ENCODE measurements around the gene YBX3. TPM values are rescaled to one million over a fixed set of nuclear protein-coding genes. Genes with fewer than 3 reads are reported as not detected.

The YBX3 gene
- total RNA-seq, 1 experiment from 2014 or later = 312 TPM

DNA sequence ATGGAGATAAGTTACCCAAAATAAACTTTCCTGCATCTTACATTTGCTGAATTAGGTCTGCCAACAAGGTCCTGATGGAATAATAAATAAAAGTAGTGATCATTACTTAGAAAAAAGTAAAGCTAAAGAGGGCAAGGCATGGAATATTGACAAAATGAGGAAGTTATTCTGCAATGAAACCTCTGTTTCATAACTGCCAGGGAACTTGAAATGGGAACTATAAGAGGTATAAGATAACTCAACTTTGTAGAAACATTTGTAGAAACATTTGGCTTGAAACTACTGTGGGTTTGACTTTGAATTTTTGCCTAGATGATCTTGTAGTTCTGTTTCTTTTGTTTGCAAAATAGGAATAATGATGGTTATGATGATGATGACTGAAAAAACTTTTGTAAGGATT lies 18.7 kb upstream of the YBX3 start:
- Mint-ChIP-seq H3K4me1 (ENCODE audit: low read depth, unreplicated experiment) (peaks cover 58% of the 10 kb centered on the region), H3K27me3 (ENCODE audit: unreplicated experiment) (no peaks in the 10 kb centered on the region), H3K9me3 (ENCODE audit: low read depth, unreplicated experiment) (no peaks in the 10 kb centered on the region), H3K36me3 (ENCODE audit: insufficient read depth, unreplicated experiment) (no peaks in the 10 kb centered on the region), H3K4me3 (ENCODE audit: low read depth, unreplicated experiment) (no peak overlapping the region), H3K27ac (ENCODE audit: unreplicated experiment) (no peak overlapping the region)
- BruUV-seq (replicated peaks) = no TSS peak
- no peak for DNase-seq
- TF ChIP-seq, protein P1, sequence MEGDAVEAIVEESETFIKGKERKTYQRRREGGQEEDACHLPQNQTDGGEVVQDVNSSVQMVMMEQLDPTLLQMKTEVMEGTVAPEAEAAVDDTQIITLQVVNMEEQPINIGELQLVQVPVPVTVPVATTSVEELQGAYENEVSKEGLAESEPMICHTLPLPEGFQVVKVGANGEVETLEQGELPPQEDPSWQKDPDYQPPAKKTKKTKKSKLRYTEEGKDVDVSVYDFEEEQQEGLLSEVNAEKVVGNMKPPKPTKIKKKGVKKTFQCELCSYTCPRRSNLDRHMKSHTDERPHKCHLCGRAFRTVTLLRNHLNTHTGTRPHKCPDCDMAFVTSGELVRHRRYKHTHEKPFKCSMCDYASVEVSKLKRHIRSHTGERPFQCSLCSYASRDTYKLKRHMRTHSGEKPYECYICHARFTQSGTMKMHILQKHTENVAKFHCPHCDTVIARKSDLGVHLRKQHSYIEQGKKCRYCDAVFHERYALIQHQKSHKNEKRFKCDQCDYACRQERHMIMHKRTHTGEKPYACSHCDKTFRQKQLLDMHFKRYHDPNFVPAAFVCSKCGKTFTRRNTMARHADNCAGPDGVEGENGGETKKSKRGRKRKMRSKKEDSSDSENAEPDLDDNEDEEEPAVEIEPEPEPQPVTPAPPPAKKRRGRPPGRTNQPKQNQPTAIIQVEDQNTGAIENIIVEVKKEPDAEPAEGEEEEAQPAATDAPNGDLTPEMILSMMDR (IDR thresholded peaks at IDR 0.05; ENCODE audit: unreplicated experiment) = no peak
- CTCF ChIA-PET = no interaction called here
- intact Hi-C loops (cut with micrococcal nuclease; ENCODE audit: unreplicated experiment) = no loop called here

DNA sequence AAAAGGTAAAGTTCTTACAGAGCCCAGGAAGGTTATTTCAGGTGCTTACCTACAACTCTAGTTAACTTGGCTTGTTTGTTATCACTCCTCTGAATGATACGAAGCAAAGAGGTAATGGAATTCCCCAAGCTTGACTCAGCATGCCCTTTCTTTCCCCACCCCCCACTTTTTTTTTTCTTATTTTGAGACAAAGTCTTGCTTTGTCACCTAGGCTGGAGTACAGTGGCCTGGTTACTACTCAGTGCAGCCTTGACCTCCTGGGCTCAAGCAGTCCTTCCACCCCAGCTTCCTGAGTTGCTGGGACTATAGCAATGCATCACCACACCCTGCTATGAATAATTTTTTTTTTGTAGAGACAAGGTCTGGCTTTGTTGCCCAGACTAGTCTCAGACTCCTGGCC lies 17.1 kb upstream of the YBX3 start:
- peak; percentile 75 for DNase-seq
- H3K36me3 Mint-ChIP-seq (ENCODE audit: insufficient read depth, unreplicated experiment) = no peaks in the 10 kb centered on the region
- CTCF ChIA-PET = interaction anchor here (1.5 to 1.8 kb wide), 2 partner anchors 9 to 17 kb away, joined by 6 to 11 read pairs; partner anchors contain the start of gene YBX3
- no peaks in the 10 kb centered on the region for H3K9me3 Mint-ChIP-seq (ENCODE audit: low read depth, unreplicated experiment)
- H3K4me3 Mint-ChIP-seq (ENCODE audit: low read depth, unreplicated experiment) = peak overlapping the region; percentile 9
- no peaks in the 10 kb centered on the region for H3K27me3 Mint-ChIP-seq (ENCODE audit: unreplicated experiment)
- peaks cover 64% of the 10 kb centered on the region for H3K4me1 Mint-ChIP-seq (ENCODE audit: low read depth, unreplicated experiment)
- no TSS peak for BruUV-seq (replicated peaks)
- TF ChIP-seq, protein P1 (IDR thresholded peaks at IDR 0.05; ENCODE audit: unreplicated experiment) = no peak
- peak overlapping the region; percentile 90 for H3K27ac Mint-ChIP-seq (ENCODE audit: unreplicated experiment)
- intact Hi-C loops (cut with micrococcal nuclease; ENCODE audit: unreplicated experiment) = no loop called here

DNA sequence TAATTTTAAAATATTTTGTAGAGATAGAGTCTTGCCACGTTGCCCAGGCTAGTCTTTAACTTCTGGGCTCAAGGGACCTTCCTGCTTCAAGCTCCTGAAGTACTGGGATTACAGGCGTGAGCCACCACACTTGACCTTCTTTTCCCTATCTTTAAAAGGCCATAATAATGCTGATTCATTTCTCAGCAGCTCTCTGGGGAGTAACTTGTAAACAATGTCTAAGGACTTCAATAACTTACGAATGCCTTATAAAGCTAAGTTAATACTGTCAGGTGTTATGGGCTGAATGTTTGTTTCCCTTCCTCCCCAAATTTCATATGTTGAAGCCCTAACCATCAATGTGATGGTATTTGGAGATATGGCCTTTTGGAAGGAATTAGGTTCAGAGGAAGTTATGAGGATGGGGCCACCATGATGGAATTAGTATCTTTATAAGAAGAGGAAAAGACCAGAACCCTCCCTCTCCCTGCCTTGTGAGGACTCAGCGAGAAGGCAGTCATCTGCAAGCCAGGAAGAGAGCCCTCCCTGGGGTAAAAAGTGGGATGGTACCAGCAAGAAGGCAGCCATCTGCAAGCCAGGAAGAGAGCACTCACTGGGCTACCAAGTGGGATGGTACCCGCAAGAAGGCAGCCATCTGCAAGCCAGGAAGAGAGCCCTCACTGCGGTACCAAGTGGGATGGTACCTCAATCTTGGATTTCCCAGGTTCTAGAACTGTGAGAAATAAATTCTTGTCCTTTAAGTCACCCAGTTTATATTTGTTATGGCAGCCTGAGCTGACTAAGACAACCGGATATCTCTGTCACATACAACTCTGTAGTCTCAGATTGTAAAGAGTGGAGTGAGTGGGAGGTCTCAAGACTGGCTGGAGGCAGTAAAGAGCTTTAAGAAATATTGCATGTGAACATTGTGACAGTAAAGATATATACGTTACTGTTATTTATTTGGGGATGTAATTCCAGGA lies 16.3 kb upstream of the YBX3 start:
- H3K27me3 Mint-ChIP-seq (ENCODE audit: unreplicated experiment) = no peaks in the 10 kb centered on the region
- H3K4me1 Mint-ChIP-seq (ENCODE audit: low read depth, unreplicated experiment) = peaks cover 65% of the 10 kb centered on the region
- peak overlapping the region; percentile 9 for H3K4me3 Mint-ChIP-seq (ENCODE audit: low read depth, unreplicated experiment)
- H3K9me3 Mint-ChIP-seq (ENCODE audit: low read depth, unreplicated experiment) = no peaks in the 10 kb centered on the region
- CTCF ChIA-PET = interaction anchor here (1.5 to 1.8 kb wide), 2 partner anchors 10 to 16 kb away, joined by 6 to 11 read pairs; partner anchors contain the start of gene YBX3
- no peaks in the 10 kb centered on the region for H3K36me3 Mint-ChIP-seq (ENCODE audit: insufficient read depth, unreplicated experiment)
- intact Hi-C loops (cut with micrococcal nuclease; ENCODE audit: unreplicated experiment) = no loop called here
- TF ChIP-seq, protein P1 (IDR thresholded peaks at IDR 0.05; ENCODE audit: unreplicated experiment) = no peak
- H3K27ac Mint-ChIP-seq (ENCODE audit: unreplicated experiment) = peak overlapping the region; percentile 90
- BruUV-seq (replicated peaks) = no TSS peak
- no peak for DNase-seq

DNA sequence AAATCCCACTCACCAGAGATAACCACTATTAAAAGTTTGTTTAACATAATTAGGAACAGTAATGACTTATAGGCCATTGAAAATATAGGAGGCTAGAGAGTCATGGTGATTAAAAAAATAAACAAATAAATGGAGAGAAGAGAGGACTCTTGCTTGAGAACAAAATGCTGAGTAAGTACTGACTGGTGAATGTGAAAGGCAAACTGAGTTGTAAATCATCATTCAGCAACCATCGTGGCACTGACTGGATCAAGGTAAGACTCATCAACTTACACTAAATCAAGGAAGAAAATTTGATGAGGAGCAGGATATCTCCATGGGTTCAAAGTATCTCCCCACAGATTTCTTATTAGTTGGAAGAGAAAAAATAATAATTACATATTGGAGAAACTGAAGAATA lies 14.1 kb upstream of the YBX3 start:
- no peak overlapping the region for H3K27ac Mint-ChIP-seq (ENCODE audit: unreplicated experiment)
- TF ChIP-seq, protein P1 (IDR thresholded peaks at IDR 0.05; ENCODE audit: unreplicated experiment) = no peak
- H3K36me3 Mint-ChIP-seq (ENCODE audit: insufficient read depth, unreplicated experiment) = no peaks in the 10 kb centered on the region
- peaks cover 63% of the 10 kb centered on the region for H3K4me1 Mint-ChIP-seq (ENCODE audit: low read depth, unreplicated experiment)
- no peak for DNase-seq
- CTCF ChIA-PET = interaction anchor here (0.7 to 1.2 kb wide), 2 partner anchors 13 to 20 kb away, joined by 4 to 5 read pairs; no protein-coding TSS in a partner anchor
- no peaks in the 10 kb centered on the region for H3K27me3 Mint-ChIP-seq (ENCODE audit: unreplicated experiment)
- intact Hi-C loops (cut with micrococcal nuclease; ENCODE audit: unreplicated experiment) = no loop called here
- no TSS peak for BruUV-seq (replicated peaks)
- no peak overlapping the region for H3K4me3 Mint-ChIP-seq (ENCODE audit: low read depth, unreplicated experiment)
- no peaks in the 10 kb centered on the region for H3K9me3 Mint-ChIP-seq (ENCODE audit: low read depth, unreplicated experiment)

Measured in Calu3 (cell line).